H1 (cell line): ENCODE results near the gene AK5. TPM values are rescaled to one million over a fixed set of nuclear protein-coding genes. Genes with fewer than 3 reads are reported as not detected.

Experiments
- CBX5 ChIP-seq: fragments of 300-800, 300-1000 bp; sonication (generic); IDR thresholded peaks from 2 replicates; pipeline ENCODE4 v1.7.1; 2016; ENCODE audit warnings: antibody characterized with exemption, low read length, low read depth
- EP300 ChIP-seq, 2 experiments: IDR thresholded peaks; 1 replicate in 1 of 2; 2 replicates in 1 of 2; pipeline ENCODE4 v1.6.1; 2011 to 2012; ENCODE audit warnings: low read depth in 2 of 2, low read length in 2 of 2, mild to moderate bottlenecking in 2 of 2, borderline replicate concordance in 1 of 2, inconsistent platforms in 1 of 2, moderate library complexity in 1 of 2
- FOSL1 ChIP-seq: IDR thresholded peaks from 2 replicates; pipeline ENCODE4 v1.6.1; 2011; ENCODE audit warnings: mild to moderate bottlenecking, low read depth, low read length, moderate library complexity; ENCODE audit not compliant: insufficient read depth
- KDM1A ChIP-seq: fragments of 200-600, 300-600 bp; sonication (generic); IDR thresholded peaks from 2 replicates; pipeline ENCODE4 v1.7.1; 2016; ENCODE audit warnings: mild to moderate bottlenecking, low read length, borderline replicate concordance
- NRF1 ChIP-seq: IDR thresholded peaks from 2 replicates; pipeline ENCODE4 v1.6.1; 2011; ENCODE audit warnings: mild to moderate bottlenecking, low read depth, low read length, improper control_type of control experiment
- POLR2A ChIP-seq, 2 experiments: IDR thresholded peaks; 1 replicate in 1 of 2; 2 replicates in 1 of 2; pipeline ENCODE4 v1.6.1; 2011; ENCODE audit warnings: low read depth in 2 of 2, low read length in 2 of 2, mild to moderate bottlenecking in 2 of 2; ENCODE audit errors: control extremely low read depth in 1 of 2
- SIN3A ChIP-seq, 2 experiments: IDR thresholded peaks in 1 of 2; conservative IDR thresholded peaks in 1 of 2; 2 replicates each; pipeline ENCODE4 v1.6.1; 2011 to 2012; ENCODE audit warnings: low read length in 2 of 2, improper control_type of control experiment in 1 of 2, low read depth in 1 of 2, mild to moderate bottlenecking in 1 of 2
- SP4 ChIP-seq: IDR thresholded peaks from 2 replicates; pipeline ENCODE4 v1.6.1; 2012; ENCODE audit warnings: low read length, inconsistent platforms
- YY1 ChIP-seq: IDR thresholded peaks from 2 replicates; pipeline ENCODE4 v1.6.1; 2011; ENCODE audit warnings: low read depth, mild to moderate bottlenecking, low read length
- polyA plus RNA-seq, 7 experiments: library from polyadenylated mRNA; depleted of rRNA in 3 of 7; stranded (reverse) in 5 of 7; unstranded in 2 of 7; fragments of >200 nt in 5 of 7; fragments of 200-250 nt in 2 of 7; gene quantifications; 1 replicate in 5 of 7; 2 replicates in 1 of 7; 4 replicates in 1 of 7; pipeline versions ENCODE4 v1.2.1 to v1.2.3, GENCODE V29; 2011 to 2013; ENCODE audit warnings: missing spikeins in 2 of 7, mixed read lengths in 2 of 7
- total RNA-seq: library from RNA; stranded (reverse); fragmentation: NEBNext Ultra II Directional; extraction: Animal tissue kit (Norgen Biotek cat#: 25700); gene quantifications from 2 replicates; pipeline ENCODE4 v1.2.1, GENCODE V29; 2021
- TF ChIP-seq, protein P1 (sequence below), 3 experiments: IDR thresholded peaks; 1 replicate in 2 of 3; 2 replicates in 1 of 3; pipeline versions ENCODE4 v1.5.1 to v1.6.1; 2011; ENCODE audit warnings: low read length in 3 of 3, mild to moderate bottlenecking in 3 of 3, inconsistent platforms in 2 of 3, low read depth in 1 of 3, moderate library complexity in 1 of 3; ENCODE audit not compliant: insufficient read depth in 1 of 3; ENCODE audit errors: control extremely low read depth in 1 of 3
- TF ChIP-seq, protein P2 (sequence below): IDR thresholded peaks from 2 replicates; pipeline ENCODE4 v1.6.1; 2011; ENCODE audit warnings: low read length, improper control_type of control experiment
- TF ChIP-seq, protein P3 (sequence below): IDR thresholded peaks from 2 replicates; pipeline ENCODE4 v1.6.1; 2012; ENCODE audit warnings: low read length, inconsistent platforms
- TF ChIP-seq, protein P4 (sequence below): IDR thresholded peaks from 2 replicates; pipeline ENCODE4 v1.6.1; 2012; ENCODE audit warnings: inconsistent platforms

Gene AK5
- total and polyA plus RNA-seq, 2 of the 8 experiments (the other 6 are each of a cell fraction or from before 2014, with no cell fraction given), result 2.0 to 7.1 TPM

DNA sequence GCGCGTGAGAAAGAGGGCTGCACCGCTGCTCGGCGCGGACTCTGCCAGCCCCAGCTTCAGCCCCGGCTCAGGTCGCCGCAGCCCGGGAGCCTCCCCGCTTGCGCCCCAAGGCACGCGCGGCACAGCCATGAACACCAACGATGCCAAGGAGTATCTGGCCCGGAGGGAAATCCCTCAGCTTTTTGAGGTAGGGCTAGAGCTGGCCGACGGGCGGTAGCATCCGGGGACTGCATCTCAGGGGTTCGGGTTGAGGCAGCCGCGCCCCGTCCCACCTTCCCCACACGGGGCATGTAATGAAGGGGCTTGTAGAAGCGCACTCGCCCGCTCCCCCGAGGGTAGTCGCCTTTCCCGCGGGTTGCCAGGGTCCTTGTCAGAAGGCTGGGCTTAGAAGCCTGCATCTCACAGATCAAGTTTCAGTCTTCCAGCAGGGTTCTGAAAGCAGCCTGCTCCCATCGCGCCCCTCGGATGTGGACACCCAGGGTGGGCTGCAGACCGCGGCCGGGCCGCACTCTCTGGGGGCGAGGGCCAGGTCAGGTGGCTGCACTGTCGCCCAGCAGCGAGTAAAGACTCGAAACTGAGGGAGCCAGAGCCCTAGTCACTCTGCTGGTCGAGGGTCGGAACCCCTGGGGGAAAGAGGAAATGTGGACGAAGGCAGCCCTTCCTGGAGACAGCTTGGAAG, 507 bp downstream of the AK5 start (continued):
- TF ChIP-seq, protein P1, sequence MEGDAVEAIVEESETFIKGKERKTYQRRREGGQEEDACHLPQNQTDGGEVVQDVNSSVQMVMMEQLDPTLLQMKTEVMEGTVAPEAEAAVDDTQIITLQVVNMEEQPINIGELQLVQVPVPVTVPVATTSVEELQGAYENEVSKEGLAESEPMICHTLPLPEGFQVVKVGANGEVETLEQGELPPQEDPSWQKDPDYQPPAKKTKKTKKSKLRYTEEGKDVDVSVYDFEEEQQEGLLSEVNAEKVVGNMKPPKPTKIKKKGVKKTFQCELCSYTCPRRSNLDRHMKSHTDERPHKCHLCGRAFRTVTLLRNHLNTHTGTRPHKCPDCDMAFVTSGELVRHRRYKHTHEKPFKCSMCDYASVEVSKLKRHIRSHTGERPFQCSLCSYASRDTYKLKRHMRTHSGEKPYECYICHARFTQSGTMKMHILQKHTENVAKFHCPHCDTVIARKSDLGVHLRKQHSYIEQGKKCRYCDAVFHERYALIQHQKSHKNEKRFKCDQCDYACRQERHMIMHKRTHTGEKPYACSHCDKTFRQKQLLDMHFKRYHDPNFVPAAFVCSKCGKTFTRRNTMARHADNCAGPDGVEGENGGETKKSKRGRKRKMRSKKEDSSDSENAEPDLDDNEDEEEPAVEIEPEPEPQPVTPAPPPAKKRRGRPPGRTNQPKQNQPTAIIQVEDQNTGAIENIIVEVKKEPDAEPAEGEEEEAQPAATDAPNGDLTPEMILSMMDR (IDR thresholded peaks at IDR 0.05; ENCODE audit: control extremely low read depth in 1 of 3, insufficient read depth in 1 of 3, low read depth in 1 of 3, low read length in 3 of 3), result 0 out of 4 replicates have a peak, but pooled peaks of 1 of the 3 experiments have one; percentile 2
- TF ChIP-seq POLR2A (IDR thresholded peaks at IDR 0.05; ENCODE audit: control extremely low read depth in 1 of 2, low read depth in 2 of 2, low read length in 2 of 2) (no peak), NRF1 (no peak), SIN3A (conservative IDR thresholded peaks at IDR 0.05 in 1 of 2, IDR thresholded peaks at IDR 0.05 in 1 of 2; ENCODE audit: low read depth in 1 of 2, low read length in 2 of 2) (no peak), CBX5 (no peak), SP4 (no peak), EP300 (IDR thresholded peaks at IDR 0.05; ENCODE audit: borderline replicate concordance in 1 of 2, low read depth in 2 of 2, low read length in 2 of 2) (no peak), FOSL1 (no peak), KDM1A (no peak), YY1 (peak; percentile 51; the same call in 1 of the 2 replicates)
- TF ChIP-seq, protein P2, sequence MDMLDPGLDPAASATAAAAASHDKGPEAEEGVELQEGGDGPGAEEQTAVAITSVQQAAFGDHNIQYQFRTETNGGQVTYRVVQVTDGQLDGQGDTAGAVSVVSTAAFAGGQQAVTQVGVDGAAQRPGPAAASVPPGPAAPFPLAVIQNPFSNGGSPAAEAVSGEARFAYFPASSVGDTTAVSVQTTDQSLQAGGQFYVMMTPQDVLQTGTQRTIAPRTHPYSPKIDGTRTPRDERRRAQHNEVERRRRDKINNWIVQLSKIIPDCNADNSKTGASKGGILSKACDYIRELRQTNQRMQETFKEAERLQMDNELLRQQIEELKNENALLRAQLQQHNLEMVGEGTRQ, result no peak
- TF ChIP-seq, protein P3, sequence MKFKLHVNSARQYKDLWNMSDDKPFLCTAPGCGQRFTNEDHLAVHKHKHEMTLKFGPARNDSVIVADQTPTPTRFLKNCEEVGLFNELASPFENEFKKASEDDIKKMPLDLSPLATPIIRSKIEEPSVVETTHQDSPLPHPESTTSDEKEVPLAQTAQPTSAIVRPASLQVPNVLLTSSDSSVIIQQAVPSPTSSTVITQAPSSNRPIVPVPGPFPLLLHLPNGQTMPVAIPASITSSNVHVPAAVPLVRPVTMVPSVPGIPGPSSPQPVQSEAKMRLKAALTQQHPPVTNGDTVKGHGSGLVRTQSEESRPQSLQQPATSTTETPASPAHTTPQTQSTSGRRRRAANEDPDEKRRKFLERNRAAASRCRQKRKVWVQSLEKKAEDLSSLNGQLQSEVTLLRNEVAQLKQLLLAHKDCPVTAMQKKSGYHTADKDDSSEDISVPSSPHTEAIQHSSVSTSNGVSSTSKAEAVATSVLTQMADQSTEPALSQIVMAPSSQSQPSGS, result no peak
- TF ChIP-seq, protein P4, sequence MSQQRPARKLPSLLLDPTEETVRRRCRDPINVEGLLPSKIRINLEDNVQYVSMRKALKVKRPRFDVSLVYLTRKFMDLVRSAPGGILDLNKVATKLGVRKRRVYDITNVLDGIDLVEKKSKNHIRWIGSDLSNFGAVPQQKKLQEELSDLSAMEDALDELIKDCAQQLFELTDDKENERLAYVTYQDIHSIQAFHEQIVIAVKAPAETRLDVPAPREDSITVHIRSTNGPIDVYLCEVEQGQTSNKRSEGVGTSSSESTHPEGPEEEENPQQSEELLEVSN, result peak; percentile 91
